Fibroblast of villous mesenchyme (primary cell): ENCODE data around the gene GOLM1. TPM values are rescaled to one million over a fixed set of nuclear protein-coding genes. Genes with fewer than 3 reads are reported as not detected.

Experiments
- DNase-seq: peaks from one replicate; pipeline ENCODE4 v3.0.0-alpha.2; 2010; ENCODE audit warnings: low read depth
- H3K4me3 ChIP-seq: 2 replicates; pipeline ENCODE4 v1.5.1; 2011; ENCODE audit warnings: low read depth, mild to moderate bottlenecking, low read length
- CTCF ChIP-seq: IDR thresholded peaks from 2 replicates; pipeline ENCODE4 v1.5.1; 2012; ENCODE audit warnings: low read depth, mild to moderate bottlenecking, low read length; ENCODE audit not compliant: insufficient read depth
- total RNA-seq: library from RNA; depleted of rRNA; stranded (reverse); fragments of >200 nt; gene quantifications from 2 replicates; pipeline ENCODE4 v1.2.3, GENCODE V29; 2012

Gene GOLM1
- total RNA-seq, 1 donor, result 34.1 TPM

- no peak for TF ChIP-seq CTCF
- no peak overlapping the region for H3K4me3 ChIP-seq
- no peak for DNase-seq
Measured at GRCh38 chr9:86091477-86091876, 7.9 kb downstream of the GOLM1 start.

GRCh38 chr9:86082870-86083269 lies 16.5 kb downstream of the GOLM1 start:
- no peak for TF ChIP-seq CTCF
- no peak for DNase-seq

GRCh38 chr9:86079865-86080469 lies 19.4 kb downstream of the GOLM1 start:
- DNase-seq, result peak; percentile 24
- no peak overlapping the region for H3K4me3 ChIP-seq
- TF ChIP-seq CTCF, result no peak

More at GRCh38 chr9:86082870-86083269, 16.5 kb downstream of the GOLM1 start:
- no peak overlapping the region for H3K4me3 ChIP-seq

- H3K4me3 ChIP-seq, result peak overlapping the region; percentile 25
- DNase-seq, result peak; percentile 41
- no peak for TF ChIP-seq CTCF
Measured at GRCh38 chr9:86079421-86079831, 19.9 kb downstream of the GOLM1 start.

GRCh38 chr9:86078731-86079130 lies 20.6 kb downstream of the GOLM1 start:
- no peak overlapping the region for H3K4me3 ChIP-seq
- DNase-seq, result no peak
- TF ChIP-seq CTCF, result no peak

- DNase-seq, result peak; percentile 31
- no peak for TF ChIP-seq CTCF
- H3K4me3 ChIP-seq, result no peak overlapping the region
Measured at GRCh38 chr9:86077276-86077675, 22.1 kb downstream of the GOLM1 start.
